Ascending aorta (tissue), 2 donors: ENCODE data around the gene SPRED2. TPM values are rescaled to one million over a fixed set of nuclear protein-coding genes. Genes with fewer than 3 reads are reported as not detected.

ENCODE experiments used
- DNase-seq, 2 donors: peaks; one replicate each; pipeline ENCODE4 v3.0.0-alpha.2; 2019; ENCODE audit warnings: low spot score in 2 of 2
- H3K27ac ChIP-seq, 2 donors: fragments of 200-600 bp; sonication (generic); one replicate each; pipeline ENCODE4 v1.5.1; 2016 to 2017; ENCODE audit warnings: mild to moderate bottlenecking in 1 of 2
- H3K27me3 ChIP-seq: fragments of 200-600 bp; sonication (generic); one replicate; pipeline ENCODE4 v1.5.1; 2017
- H3K36me3 ChIP-seq, 2 donors: fragments of 200-600 bp; sonication (generic); one replicate each; pipeline ENCODE4 v1.5.1; 2016
- H3K4me1 ChIP-seq, 2 donors: fragments of 200-600 bp; sonication (generic); one replicate each; pipeline ENCODE4 v1.5.1; 2016 to 2017; ENCODE audit warnings: mild to moderate bottlenecking in 1 of 2
- H3K4me3 ChIP-seq, 2 donors: fragments of 200-600 bp; sonication (generic); one replicate each; pipeline ENCODE4 v1.5.1; 2016 to 2017; ENCODE audit warnings: mild to moderate bottlenecking in 1 of 2
- H3K9me3 ChIP-seq, 2 donors: fragments of 200-600 bp; sonication (generic); one replicate each; pipeline ENCODE4 v1.5.1; 2016
- intact Hi-C: fragments of 100-400 bp; cut with DNase I; formaldehyde crosslinking; loops from one replicate; pipeline ENCODE4 v1.15.1; 2023
- total RNA-seq: library from RNA; depleted of rRNA; stranded (reverse); fragments of >200 nt; gene quantifications from one replicate; pipeline ENCODE4 v1.1.0, GENCODE V29; 2016
- TF ChIP-seq, protein P1 (sequence below), 3 experiments: fragments of 200-600 bp in 2 of 3; fragments of 450-650 bp in 1 of 3; sonication (generic) in 2 of 3; IDR thresholded peaks; one replicate each; pipeline ENCODE4 v1.5.1; 2016 to 2019; ENCODE audit warnings: antibody characterized with exemption in 3 of 3, mild to moderate bottlenecking in 1 of 3, moderate library complexity in 1 of 3

Gene SPRED2
- total RNA-seq, 1 donor from 2014 or later, result 18.5 TPM

DNA sequence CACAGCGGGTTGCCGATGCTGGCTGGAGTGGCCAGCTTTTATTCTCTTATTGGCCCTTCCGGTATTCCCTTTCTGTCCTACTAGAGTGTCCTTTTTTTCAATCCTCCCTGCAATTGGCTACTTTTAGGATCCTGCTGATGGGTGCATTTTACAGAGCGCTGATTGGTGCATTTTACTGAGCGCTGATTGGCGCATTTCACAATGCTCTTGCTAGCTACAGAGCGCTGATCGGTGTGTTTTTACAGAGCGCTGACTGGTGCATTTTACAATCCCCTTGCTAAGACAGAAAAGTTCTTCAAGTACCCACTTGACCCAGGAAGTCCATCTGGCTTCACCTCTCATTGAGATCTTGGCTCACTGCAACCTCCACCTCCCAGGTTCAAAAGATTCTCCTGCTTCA lies 44.4 kb upstream of the SPRED2 start:
- no peak overlapping the region for H3K4me3 ChIP-seq
- no peaks in the 10 kb centered on the region for H3K36me3 ChIP-seq
- TF ChIP-seq, protein P1, sequence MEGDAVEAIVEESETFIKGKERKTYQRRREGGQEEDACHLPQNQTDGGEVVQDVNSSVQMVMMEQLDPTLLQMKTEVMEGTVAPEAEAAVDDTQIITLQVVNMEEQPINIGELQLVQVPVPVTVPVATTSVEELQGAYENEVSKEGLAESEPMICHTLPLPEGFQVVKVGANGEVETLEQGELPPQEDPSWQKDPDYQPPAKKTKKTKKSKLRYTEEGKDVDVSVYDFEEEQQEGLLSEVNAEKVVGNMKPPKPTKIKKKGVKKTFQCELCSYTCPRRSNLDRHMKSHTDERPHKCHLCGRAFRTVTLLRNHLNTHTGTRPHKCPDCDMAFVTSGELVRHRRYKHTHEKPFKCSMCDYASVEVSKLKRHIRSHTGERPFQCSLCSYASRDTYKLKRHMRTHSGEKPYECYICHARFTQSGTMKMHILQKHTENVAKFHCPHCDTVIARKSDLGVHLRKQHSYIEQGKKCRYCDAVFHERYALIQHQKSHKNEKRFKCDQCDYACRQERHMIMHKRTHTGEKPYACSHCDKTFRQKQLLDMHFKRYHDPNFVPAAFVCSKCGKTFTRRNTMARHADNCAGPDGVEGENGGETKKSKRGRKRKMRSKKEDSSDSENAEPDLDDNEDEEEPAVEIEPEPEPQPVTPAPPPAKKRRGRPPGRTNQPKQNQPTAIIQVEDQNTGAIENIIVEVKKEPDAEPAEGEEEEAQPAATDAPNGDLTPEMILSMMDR (IDR thresholded peaks at IDR 0.05), result no peak
- intact Hi-C loops, result no loop called here
- H3K4me1 ChIP-seq, result no peaks in the 10 kb centered on the region
- DNase-seq, result no peak
- H3K27me3 ChIP-seq, result no peaks in the 10 kb centered on the region
- no peaks in the 10 kb centered on the region for H3K9me3 ChIP-seq
- H3K27ac ChIP-seq, result no peak overlapping the region

- no peak overlapping the region for H3K27ac ChIP-seq
- intact Hi-C loops, result no loop called here
- no peaks in the 10 kb centered on the region for H3K9me3 ChIP-seq
- H3K4me3 ChIP-seq, result no peak overlapping the region
- no peaks in the 10 kb centered on the region for H3K27me3 ChIP-seq
- TF ChIP-seq, protein P1 (IDR thresholded peaks at IDR 0.05), result no peak
- no peaks in the 10 kb centered on the region for H3K4me1 ChIP-seq
- no peak for DNase-seq
- no peaks in the 10 kb centered on the region for H3K36me3 ChIP-seq
Observed at GRCh38 chr2:65475000-65475399, 42.6 kb upstream of the SPRED2 start.

DNA sequence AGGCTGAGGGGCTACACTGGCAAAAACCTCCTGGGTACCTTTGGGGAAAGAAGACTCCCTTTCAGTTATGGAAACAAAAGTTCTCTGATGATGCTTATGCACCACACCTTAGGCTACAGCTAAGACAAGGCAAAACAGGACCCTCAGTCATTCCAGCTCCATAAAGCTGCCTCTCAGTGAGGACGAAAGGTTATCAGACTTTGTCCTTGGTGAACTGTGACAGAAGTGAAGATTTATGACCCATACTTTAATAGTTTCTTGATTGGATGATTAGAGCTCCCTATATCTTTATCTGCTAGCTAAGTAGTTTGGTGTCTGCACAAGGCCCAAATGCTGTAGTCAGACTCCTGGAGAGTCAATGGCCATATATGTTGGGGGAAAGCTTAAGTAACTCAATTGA lies 40.6 kb upstream of the SPRED2 start:
- Histone ChIP-seq H3K4me1 (no peaks in the 10 kb centered on the region), H3K27me3 (no peaks in the 10 kb centered on the region), H3K27ac (no peak overlapping the region), H3K4me3 (no peak overlapping the region), H3K9me3 (no peaks in the 10 kb centered on the region), H3K36me3 (no peaks in the 10 kb centered on the region)
- intact Hi-C loops, result no loop called here
- no peak for DNase-seq
- TF ChIP-seq, protein P1 (IDR thresholded peaks at IDR 0.05), result no peak

DNA sequence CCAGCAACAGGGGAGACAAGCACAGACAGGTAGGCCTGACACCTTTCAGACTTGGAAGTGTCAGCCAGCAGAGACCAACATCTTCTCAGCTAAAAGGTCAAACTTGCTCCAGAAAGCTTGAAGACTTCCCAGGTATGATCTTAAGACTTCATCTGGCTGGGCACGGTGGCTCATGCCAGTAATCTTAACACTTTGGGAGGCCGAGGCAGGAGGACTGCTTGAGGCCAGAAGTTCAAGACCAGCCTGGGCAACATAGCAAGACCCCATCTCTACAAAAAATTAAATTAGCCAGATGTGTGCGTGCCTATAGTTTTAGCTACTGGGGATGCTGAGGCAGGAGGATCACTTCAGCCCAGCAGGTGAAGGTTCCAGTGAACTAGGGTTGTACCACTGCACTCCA lies 39.0 kb upstream of the SPRED2 start:
- Histone ChIP-seq H3K4me1 (no peaks in the 10 kb centered on the region), H3K27ac (no peak overlapping the region), H3K9me3 (no peaks in the 10 kb centered on the region), H3K27me3 (no peaks in the 10 kb centered on the region), H3K4me3 (no peak overlapping the region), H3K36me3 (no peaks in the 10 kb centered on the region)
- intact Hi-C loops, result no loop called here
- TF ChIP-seq, protein P1 (IDR thresholded peaks at IDR 0.05), result no peak
- DNase-seq, result no peak

DNA sequence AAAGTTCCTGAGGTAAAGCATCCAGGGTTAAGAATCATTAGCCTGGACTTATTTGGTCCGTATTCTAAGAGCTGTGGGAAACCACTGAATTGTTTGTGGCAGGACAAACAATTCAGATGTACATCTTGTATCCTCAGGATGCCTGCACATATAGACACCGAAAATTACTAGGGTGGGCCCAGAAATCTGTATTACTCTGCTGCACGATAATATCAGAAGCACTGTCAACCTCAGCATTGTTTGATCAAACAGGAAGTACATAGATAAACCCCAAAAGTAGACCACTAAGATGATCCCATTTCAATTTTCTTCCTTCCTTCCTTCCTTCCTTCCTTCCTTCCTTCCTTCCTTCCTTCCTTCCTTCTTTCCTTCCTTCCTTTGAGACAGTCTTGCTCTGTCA lies 34.2 kb upstream of the SPRED2 start:
- Histone ChIP-seq H3K27ac (no peak overlapping the region), H3K36me3 (no peaks in the 10 kb centered on the region), H3K4me3 (no peak overlapping the region), H3K27me3 (no peaks in the 10 kb centered on the region), H3K4me1 (no peaks in the 10 kb centered on the region), H3K9me3 (no peaks in the 10 kb centered on the region)
- no peak for DNase-seq
- TF ChIP-seq, protein P1 (IDR thresholded peaks at IDR 0.05), result no peak
- intact Hi-C loops, result no loop called here

DNA sequence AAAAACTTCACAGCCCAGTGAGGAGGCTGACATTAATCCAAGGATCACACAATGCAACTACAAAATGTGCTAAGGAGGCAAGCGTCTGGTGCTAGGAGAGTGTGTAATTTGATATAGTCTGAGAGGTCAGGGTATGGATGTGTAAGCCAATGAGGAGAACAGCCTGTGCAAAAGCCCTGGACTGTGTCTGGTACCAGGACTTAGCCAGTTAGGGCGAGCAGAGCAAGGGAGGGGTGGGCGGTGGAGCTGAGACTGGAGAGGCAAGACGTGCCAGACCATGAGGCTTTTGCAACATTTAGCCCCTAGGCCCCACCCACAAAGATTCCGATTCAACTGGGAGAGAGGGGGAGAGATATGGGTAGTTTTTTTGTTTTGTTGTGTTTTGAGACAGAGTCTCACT lies 33.5 kb upstream of the SPRED2 start:
- no peaks in the 10 kb centered on the region for H3K27me3 ChIP-seq
- H3K27ac ChIP-seq, result no peak overlapping the region
- no peaks in the 10 kb centered on the region for H3K9me3 ChIP-seq
- no peak overlapping the region for H3K4me3 ChIP-seq
- DNase-seq, result no peak
- intact Hi-C loops, result no loop called here
- TF ChIP-seq, protein P1 (IDR thresholded peaks at IDR 0.05), result no peak
- no peaks in the 10 kb centered on the region for H3K4me1 ChIP-seq
- H3K36me3 ChIP-seq, result no peaks in the 10 kb centered on the region
